ENCODE results near the gene PATE3.

The PATE3 gene

GRCh38 chr11:125778728-125779127 lies 9.2 kb upstream of the PATE3 start, which contains the start of gene PATE2:
Gene PATE2 (minus strand): TSS chr11:125778828. CDS start chr11:125778773, 55 bp downstream.
- no peak for DNase-seq (ENCODE audit: low spot score)
- TF ChIP-seq CTCF (IDR thresholded peaks at IDR 0.05; ENCODE audit: extremely low read depth, missing control alignments): no peak

DNA sequence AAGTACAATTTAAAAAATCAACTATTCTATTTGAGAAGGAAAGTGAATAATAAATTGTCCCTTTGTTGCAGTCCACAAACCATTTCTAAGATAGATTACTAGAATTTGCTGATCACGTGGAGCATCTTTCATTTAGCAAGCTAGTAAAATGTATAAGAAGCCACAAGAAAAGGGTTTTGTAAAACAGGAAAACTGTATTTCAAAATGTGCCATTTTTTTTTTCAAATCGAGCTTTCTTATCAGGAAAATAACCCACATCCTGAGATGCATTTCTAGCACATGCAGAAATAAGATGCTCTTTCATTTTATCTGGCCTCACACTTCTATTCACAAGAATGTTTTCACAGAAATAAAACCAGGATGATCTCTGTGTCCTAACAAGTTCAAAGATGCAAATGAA lies 3.2 kb upstream of the PATE3 start:
- no peak for TF ChIP-seq CTCF (IDR thresholded peaks at IDR 0.05; ENCODE audit: extremely low read depth, missing control alignments)
- DNase-seq (ENCODE audit: low spot score): no peak

DNA sequence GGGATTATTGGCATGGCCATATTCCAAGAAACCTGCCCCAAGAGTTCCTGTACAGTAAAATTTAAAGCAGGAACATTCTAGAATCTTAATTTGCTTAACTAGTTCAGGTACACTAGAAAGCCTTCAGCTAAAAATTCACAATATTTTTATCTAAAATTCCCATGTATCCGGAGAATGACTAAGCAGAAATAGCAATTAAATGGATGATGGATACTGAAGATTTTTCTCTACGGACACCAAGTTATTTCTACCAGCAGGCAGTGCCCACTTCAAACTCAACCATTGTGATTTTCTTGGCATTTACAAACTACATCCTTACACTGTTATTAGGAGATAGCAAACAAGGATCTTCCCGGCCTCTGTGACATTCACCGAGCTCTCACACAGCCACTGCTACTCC lies 2.9 kb downstream of the PATE3 start:
- DNase-seq (ENCODE audit: low spot score): no peak
- TF ChIP-seq CTCF (IDR thresholded peaks at IDR 0.05; ENCODE audit: extremely low read depth, missing control alignments): no peak

- TF ChIP-seq CTCF (IDR thresholded peaks at IDR 0.05; ENCODE audit: extremely low read depth, missing control alignments): no peak
- DNase-seq (ENCODE audit: low spot score): no peak
These were observed 9.7 kb downstream of the PATE3 start for GRCh38 chr11:125797641-125798040.

- DNase-seq (ENCODE audit: low spot score): no peak
These were observed 11.9 kb downstream of the PATE3 start for GRCh38 chr11:125799808-125800207.

DNA sequence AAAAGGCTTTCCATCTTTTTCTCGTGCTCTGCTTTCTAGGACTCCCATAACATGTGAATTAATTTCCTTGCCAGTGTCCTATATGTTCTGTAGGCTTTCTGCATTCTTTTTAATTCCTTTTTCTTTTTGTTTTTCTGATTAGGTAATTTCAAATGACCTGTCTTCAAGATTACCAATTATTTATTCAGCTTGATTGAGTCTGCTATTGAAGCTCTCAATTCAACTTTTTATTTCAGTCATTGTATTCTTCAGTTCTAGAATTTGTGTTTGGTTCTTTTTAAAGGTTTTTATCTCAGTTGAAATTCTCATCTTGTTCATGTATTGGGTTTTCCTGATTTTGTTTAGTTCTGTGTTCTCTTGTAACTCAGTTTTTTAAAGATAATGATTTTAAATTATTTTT lies 14.5 kb downstream of the PATE3 start:
- TF ChIP-seq CTCF (IDR thresholded peaks at IDR 0.05; ENCODE audit: extremely low read depth, missing control alignments): no peak
- no peak for DNase-seq (ENCODE audit: low spot score)

More at GRCh38 chr11:125799808-125800207, 11.9 kb downstream of the PATE3 start:
- TF ChIP-seq CTCF (IDR thresholded peaks at IDR 0.05; ENCODE audit: extremely low read depth, missing control alignments): no peak

DNA sequence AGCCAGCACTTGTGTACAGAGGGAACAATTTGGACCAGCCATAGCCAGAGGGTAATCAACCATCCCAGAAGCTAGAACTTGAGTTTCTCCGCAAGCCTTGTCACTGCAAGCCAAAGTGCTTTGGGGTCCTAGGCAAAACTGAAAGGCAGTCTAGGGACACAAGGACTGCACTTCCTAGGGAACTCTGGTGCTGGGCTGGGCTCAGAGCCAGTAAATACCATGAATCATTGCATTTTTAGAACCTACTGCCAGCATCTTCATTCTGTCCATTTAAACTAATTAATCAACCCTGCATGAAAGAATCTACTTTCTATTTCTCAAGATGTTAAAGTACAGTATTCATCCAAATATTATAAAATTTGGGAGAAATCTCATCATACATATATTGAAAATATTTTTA lies 20.0 kb downstream of the PATE3 start:
- DNase-seq (ENCODE audit: low spot score): no peak
- TF ChIP-seq CTCF (IDR thresholded peaks at IDR 0.05; ENCODE audit: extremely low read depth, missing control alignments): no peak

Measured in GM20000 (cell line).